Keratinocyte (primary cell): Measurements from ENCODE around the gene EPSTI1.

Source experiments
- EZH2 ChIP-seq: IDR thresholded peaks from one replicate; pipeline ENCODE4 v1.6.1; 2012; ENCODE audit warnings: inconsistent platforms, mild to moderate bottlenecking, low read length, moderate library complexity
- TF ChIP-seq, protein P1 (sequence below), 3 experiments: IDR thresholded peaks in 1 of 3; conservative IDR thresholded peaks in 1 of 3; optimal IDR thresholded peaks in 1 of 3; 2 replicates in 2 of 3; 3 replicates in 1 of 3; pipeline versions ENCODE3 to v1.5.1; 2011; ENCODE audit warnings: low read length in 3 of 3, mild to moderate bottlenecking in 3 of 3, moderate library complexity in 2 of 3, control low read depth in 1 of 3, inconsistent platforms in 1 of 3; ENCODE audit not compliant: insufficient read depth in 2 of 3; ENCODE audit errors: extremely low read depth in 1 of 3

DNA sequence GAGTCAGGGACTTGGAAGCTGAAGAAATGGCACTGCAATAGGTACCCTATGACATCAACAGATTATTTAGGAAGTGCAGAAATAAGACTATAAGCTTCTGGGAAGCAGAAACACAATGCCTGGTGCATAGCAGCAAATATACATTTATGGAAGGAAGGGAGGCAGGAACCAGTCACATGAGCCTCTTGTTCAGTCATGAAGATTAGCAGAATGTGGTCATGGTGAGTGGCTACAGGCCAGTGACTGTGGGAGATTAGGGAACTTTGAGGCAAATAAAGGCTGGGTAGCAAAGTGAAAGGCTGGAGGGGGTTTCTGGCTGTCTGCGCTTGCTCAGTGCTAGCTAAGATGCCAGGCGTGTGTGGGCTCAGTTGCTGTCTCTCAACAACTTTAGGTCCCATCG lies 96.3 kb downstream of the EPSTI1 start:
- TF ChIP-seq, protein P1, sequence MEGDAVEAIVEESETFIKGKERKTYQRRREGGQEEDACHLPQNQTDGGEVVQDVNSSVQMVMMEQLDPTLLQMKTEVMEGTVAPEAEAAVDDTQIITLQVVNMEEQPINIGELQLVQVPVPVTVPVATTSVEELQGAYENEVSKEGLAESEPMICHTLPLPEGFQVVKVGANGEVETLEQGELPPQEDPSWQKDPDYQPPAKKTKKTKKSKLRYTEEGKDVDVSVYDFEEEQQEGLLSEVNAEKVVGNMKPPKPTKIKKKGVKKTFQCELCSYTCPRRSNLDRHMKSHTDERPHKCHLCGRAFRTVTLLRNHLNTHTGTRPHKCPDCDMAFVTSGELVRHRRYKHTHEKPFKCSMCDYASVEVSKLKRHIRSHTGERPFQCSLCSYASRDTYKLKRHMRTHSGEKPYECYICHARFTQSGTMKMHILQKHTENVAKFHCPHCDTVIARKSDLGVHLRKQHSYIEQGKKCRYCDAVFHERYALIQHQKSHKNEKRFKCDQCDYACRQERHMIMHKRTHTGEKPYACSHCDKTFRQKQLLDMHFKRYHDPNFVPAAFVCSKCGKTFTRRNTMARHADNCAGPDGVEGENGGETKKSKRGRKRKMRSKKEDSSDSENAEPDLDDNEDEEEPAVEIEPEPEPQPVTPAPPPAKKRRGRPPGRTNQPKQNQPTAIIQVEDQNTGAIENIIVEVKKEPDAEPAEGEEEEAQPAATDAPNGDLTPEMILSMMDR (optimal IDR thresholded peaks at IDR 0.05 in 1 of 3, IDR thresholded peaks at IDR 0.05 in 1 of 3, conservative IDR thresholded peaks at IDR 0.05 in 1 of 3; ENCODE audit: extremely low read depth in 1 of 3, insufficient read depth in 2 of 3, low read length in 3 of 3): no peak
- no peak for TF ChIP-seq EZH2
